GM10248 (cell line): ENCODE measurements around the gene RUNX2.

Experiments
- CTCF ChIA-PET: fragments of 300-600 bp; sonication (Branson Sonifier 250); formaldehyde crosslinking; extraction: SDS; loops from one replicate; lab custom pipeline; 2021; ENCODE audit warnings: antibody characterized with exemption; lab: Yijun Ruan, JAX
- POLR2A ChIA-PET: fragments of 350-650 bp; sonication (Branson Sonifier 250); formaldehyde crosslinking; extraction: SDS; loops from one replicate; lab custom pipeline; 2020; ENCODE audit warnings: antibody characterized with exemption; lab: Yijun Ruan, JAX
- DNase-seq: peaks from one replicate; pipeline ENCODE4 v3.0.0; 2012; ENCODE audit errors: extremely low spot score
- TF ChIP-seq, protein P1 (sequence below): IDR thresholded peaks from 2 replicates; pipeline ENCODE4 v1.5.1; 2012; ENCODE audit warnings: mild to moderate bottlenecking, low read depth; ENCODE audit errors: extremely low read depth, missing control alignments, control extremely low read depth

Gene RUNX2

DNA sequence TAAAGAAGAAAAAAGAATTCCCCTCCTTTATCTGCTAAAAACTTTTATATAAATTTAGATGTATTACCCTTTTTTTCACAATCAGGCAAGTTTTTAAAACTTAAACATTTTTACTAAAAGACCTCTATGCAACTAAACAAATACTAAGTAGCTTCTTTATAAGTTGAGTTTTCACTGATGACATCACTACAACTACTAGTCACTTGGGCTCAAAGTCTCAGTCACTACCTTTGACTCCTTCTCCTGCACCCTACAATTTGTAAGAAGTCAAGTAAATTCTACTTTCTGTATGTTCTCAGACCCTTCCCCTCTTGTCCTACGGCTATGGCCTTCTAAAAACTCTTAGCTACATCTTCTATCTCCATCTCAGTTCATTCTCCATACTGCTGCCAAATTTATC, 38.4 kb downstream of the RUNX2 start:
- POLR2A ChIA-PET, result interaction anchor here (0.6 kb wide), 1 partner anchor 41 kb away, joined by 4 read pairs; no protein-coding TSS in a partner anchor
- TF ChIP-seq, protein P1, sequence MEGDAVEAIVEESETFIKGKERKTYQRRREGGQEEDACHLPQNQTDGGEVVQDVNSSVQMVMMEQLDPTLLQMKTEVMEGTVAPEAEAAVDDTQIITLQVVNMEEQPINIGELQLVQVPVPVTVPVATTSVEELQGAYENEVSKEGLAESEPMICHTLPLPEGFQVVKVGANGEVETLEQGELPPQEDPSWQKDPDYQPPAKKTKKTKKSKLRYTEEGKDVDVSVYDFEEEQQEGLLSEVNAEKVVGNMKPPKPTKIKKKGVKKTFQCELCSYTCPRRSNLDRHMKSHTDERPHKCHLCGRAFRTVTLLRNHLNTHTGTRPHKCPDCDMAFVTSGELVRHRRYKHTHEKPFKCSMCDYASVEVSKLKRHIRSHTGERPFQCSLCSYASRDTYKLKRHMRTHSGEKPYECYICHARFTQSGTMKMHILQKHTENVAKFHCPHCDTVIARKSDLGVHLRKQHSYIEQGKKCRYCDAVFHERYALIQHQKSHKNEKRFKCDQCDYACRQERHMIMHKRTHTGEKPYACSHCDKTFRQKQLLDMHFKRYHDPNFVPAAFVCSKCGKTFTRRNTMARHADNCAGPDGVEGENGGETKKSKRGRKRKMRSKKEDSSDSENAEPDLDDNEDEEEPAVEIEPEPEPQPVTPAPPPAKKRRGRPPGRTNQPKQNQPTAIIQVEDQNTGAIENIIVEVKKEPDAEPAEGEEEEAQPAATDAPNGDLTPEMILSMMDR, result no peak

DNA sequence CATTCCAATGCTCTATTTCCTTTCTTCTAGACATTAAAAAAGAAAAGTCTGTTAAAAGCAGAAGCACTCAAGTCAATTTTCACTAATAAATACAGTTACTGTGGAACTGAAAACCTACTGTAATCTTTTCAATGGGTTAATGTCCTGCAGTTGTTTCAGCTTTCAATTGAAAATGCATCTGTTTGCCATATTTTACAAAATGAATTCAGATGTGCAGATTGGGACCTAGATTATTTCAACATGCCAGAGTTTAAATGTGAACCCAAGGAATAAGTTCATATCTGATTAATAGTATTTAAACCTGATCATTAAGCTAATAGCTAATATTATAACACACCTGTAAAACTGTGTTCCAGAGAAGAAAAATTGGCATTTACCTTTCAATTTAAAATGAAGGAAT, 39.9 kb downstream of the RUNX2 start:
- no peak for DNase-seq
- ChIA-PET CTCF (interaction anchor here (1.2 kb wide), 1 partner anchor 10 kb away, joined by 5 read pairs; the partner anchor contains the start of gene SUPT3H), POLR2A (no interaction called here)
- TF ChIP-seq, protein P1, result no peak

More for the DNA sequence above, 38.4 kb downstream of the RUNX2 start:
- CTCF ChIA-PET, result interaction anchor here (0.7 to 1.3 kb wide), 7 partner anchors 9 to 51 kb away, joined by 3 to 4 read pairs (median 3); partner anchors contain the start of gene SUPT3H
- no peak for DNase-seq

DNA sequence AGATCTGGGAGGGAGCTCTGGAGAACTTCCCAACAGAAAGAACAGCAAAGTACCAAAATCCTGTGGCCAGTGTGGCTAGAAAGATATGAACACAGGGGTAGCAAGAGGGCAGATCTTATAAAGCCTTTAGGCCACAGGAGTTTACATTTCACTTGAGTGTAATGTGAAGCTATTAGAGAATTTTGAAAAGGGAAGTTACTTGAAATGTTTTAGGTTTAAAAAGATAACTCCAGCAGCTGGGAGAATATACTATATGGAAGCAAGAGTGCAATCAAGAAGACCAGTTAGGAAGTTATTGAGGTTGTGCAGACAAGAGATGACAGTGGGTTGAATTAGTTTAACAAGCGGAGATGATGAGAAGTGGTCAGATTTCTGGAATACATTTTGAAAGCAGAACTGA, 41.7 kb downstream of the RUNX2 start:
- ChIA-PET CTCF (interaction anchor here (2.0 kb wide), 1 partner anchor 10 kb away, joined by 6 read pairs; no protein-coding TSS in a partner anchor), POLR2A (no interaction called here)
- DNase-seq, result no peak
- TF ChIP-seq, protein P1, result no peak

DNA sequence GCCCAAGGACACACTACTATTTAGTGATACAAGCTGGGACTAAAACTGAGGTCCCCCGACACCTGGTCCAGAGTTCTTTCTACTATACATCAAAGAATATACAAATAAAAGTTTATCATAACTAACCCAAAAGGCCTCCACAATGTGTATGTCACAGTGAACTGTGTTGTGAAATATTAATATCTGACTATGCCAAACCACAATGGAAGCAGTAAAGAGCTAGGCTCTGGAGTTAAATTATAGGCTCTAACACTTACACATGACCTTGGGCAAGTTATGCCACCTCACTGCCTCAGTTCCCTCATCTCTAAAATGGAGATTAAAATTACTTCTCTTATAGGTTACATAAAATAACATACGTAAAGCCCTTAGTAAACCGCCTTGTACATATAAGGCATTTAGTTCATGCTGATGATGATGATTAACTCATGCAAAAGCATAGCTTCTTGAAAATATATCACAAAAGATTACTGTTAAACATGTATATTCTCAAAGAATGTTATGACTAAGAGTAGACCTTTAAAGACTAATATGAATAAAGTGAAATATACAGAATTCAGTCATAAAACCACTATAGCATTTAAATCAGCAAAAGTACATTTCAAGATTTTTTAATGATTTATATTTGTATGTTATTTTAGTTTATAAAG, 43.9 kb downstream of the RUNX2 start:
- CTCF ChIA-PET, result no interaction called here
- TF ChIP-seq, protein P1, result no peak
- DNase-seq, result no peak
- POLR2A ChIA-PET, result no interaction called here

DNA sequence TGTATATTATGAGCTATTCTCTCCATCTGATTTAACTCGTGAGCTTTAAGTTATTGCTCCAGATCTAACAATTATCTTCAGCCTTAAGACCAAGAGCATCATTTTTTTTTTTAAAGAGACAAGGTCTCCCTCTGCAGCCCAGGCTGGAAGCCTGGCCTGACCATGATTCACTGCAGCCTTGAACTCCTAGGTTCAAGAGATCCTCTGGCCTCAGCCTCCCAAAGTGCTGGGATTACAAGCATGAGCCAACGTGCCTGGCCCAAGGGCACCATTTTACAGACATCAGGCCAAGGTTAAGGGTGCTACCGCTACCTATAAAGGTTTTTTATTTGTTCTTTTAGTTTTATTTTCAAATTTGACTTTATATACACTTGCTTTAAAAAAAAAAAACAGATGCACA, 47.3 kb downstream of the RUNX2 start:
- CTCF ChIA-PET, result interaction anchor here (0.8 to 1.4 kb wide), 3 partner anchors 9 to 27 kb away, joined by 3 to 4 read pairs (median 3); no protein-coding TSS in a partner anchor

DNA sequence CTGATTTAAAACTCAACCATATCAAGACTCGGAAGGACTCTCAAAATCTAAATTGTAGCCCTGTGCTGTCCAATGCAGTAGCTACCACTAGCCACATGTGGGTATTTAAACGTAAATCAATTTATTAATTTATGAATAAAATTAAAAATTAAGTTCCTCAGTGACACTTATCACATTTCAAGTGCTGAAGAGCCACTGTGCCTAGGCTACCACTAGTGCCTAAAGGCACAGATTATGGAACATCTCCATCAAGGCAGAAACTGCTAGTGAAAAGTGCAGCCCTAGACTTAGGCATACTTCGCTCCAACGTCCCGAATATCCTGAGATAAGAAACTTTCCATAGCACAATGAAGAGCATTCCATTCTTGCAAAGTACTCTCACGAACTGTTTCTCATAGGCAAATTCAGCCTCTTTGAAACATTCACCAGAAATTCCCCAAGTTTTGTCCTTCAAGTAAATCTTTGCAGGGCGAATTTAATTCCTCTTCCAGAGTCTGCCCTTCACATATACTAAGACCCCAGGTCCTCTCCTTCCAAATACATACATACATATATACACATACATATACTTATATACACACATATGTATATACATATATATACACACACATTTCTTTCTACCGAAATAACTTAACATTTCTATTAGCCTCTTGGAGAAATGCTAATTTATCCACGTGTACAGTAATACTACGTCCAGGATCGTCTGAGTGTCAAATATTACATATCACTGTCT, 48.3 kb downstream of the RUNX2 start:
- DNase-seq, result no peak
- ChIA-PET CTCF (interaction anchor here (1.0 to 1.9 kb wide), 4 partner anchors 10 to 547 kb away, joined by 3 to 6 read pairs (median 4); no protein-coding TSS in a partner anchor), POLR2A (no interaction called here)
- TF ChIP-seq, protein P1, result no peak

More for the DNA sequence above, 47.3 kb downstream of the RUNX2 start:
- POLR2A ChIA-PET, result no interaction called here
- DNase-seq, result no peak
- TF ChIP-seq, protein P1, result peak; percentile 1
